Activated gamma-delta T cell (primary cell): ENCODE data around the gene SPPL3.
"Not testable (repeated sequence)": the region's sequence is repeated elsewhere in the genome, so short reads cannot be mapped to it uniquely, and the experiment has no call there.

ENCODE experiments used
- DNase-seq: peaks from one replicate; lab custom pipeline; 2025; lab: John Stamatoyannopoulos, UW

SPPL3 gene

DNA sequence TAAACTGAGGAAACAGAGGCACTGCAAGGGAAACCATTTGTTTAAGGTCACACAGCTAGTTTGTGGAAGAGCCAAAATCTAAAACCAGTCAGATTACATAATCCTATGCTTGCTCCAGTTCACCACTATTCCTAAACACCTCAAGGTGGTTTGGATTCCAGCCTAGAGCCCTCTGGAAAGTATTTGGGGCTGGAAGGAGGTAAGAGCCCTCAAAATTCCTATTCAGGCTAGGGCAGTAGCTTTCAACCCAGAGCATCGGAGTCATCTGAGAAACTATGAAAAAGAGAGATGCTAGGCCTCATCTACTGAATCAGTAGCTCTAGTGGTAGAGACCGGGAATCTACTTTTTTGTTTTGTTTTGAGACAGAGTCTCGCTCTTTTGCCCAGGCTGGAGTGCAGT, 16.0 kb upstream of the SPPL3 start:
- DNase-seq, result no peak

DNA sequence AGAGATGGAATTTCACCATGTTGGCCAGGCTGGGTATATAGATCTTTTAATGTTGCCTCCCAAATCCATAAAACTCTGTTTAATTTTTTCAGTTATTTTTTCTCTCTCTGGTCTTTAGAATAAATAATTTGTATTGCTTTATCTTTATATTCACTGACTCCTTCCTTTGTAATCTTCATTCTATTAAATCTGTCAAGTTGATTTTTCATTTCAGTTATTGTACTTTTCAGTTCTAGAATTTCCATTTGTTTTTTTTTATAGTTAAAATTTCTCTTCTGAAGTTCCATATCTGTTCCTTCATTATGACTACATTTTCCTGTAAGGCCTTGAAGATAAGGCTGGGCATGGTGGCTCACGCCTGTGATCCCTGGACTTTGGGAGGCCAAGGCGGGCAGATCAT, 13.6 kb upstream of the SPPL3 start:
- no peak for DNase-seq

DNA sequence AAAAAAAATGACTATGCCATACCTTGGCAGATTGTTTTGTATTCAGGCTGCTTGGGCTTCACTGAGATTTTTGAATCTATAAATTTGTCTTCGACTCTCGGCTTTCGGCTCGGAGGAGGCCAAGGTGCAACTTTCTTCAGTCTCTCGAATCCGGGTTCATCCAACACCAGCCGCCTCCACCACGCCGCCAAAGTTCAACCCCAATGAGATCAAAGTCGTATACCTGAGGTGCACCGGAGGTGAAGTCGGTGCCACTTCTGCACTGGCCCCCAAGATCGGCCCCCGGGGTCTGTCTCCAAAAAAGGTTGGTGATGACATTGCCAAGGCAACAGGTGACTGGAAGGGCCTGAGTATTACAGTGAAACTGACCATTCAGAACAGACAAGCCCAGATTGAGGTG, 12.4 kb upstream of the SPPL3 start:
- no peak for DNase-seq

DNA sequence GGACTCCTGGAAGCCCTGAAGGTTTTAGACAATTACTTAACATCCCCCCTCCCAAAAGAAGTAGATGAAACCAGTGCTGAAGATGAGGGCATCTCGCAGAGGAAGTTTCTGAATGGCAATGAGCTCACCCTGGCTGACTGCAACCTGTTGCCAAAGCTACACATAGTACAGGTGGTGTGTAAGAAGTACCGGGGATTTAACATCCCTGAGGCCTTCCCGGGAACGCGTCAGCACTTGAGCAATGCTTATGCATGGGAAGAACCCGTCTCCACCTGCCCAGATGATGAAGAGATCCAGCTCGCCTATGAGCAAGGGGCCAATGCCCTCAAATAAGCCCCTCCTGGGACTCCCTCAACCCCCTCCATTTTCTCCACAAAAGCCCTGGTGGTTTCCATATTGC, 10.6 kb upstream of the SPPL3 start:
- DNase-seq, result no peak

DNA sequence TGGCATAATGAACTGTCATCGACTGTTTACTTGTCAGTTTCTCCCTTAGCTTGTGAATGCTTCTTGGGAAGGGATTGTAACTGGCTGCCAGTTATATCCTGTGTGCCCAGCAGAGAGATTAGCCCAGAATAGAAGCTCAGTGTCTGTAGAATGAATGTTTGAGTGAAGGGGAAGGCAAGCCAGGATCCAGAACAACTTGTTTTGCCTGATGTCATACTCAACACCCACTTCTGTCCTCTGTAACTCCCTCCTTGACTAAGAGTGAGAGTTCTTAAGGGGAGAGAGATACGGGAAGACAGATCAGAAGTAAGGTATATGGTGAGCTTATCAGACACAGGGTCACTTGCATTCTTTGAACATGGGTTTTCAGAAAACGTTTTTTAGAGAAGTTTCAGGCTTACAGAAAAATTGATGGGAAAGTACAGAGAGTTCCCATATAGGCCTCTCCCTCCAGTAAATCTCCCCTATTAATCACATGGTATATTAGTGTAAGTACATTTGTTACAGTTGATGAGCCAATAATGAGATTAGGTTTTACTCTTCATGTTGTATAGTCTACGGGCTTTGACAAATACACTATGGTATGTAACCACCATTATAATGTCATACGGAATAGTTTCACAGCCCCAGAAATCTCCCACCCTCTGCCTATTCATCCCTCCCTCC, 5.6 kb upstream of the SPPL3 start:
- DNase-seq, result no peak

DNA sequence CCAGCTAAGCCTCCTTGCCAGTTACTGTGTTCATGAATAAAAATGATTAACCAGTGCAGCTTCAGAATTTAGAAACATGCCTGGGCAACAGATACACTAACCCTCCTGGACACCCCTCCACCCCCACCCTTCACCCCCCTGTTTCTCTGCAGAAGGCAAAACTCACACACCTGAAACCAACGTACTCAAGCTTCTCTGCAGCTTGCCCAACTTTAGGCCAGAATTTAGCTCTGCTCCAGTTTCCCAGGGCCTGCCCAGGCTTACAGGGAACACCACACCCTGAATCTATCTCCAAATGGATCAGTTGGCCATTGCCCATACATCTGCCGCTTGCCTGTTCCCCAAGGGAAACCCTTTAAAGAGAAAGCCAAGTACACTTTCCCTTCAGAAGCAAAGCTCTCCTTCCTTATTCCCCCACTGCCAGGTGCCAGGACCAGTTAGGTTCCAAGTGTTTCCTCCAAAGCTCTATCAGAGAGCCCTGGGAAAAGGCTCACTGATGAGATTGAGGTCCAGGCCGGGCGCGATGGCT, 1.8 kb upstream of the SPPL3 start:
- DNase-seq, result no peak

DNA sequence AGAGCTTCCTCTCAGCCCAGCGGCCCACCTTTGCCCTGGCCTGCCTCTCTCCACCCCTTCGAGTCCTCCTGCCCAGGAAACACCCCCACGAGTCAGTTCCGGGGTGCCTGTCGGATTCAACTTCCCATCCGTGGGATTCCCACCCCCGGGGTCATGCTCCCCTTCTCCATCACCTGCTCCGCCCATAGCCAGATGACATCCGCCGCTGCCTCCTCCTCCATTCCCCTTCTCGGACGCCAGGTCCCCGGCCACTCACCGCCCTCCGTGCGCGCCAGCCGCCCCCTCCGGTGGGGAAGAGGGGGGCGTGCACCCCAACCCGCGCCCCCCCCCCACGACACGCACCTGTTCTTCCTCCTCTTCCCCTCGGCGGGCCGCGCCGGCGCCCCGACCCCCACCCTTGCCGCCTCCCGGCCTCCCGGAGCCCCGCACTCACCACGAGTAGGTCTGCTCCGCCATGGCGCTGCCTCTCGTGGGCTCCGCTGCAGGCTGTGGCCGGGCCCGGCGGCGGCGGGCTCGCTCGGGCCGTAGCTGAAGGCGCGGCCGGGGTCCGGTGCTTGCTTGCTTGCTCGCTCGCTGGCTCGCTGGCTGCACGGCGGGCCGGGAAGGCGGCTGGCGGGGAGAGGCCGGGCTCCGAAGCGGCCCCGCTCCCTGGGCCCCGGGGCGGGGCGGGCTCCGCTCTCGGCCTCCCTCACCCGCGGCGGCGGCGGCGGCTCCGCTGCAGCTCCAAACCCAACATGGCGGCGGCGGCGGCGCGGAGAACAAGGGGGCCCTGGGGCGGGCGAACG, 554 bp downstream of the SPPL3 start:
- peak; percentile 46 for DNase-seq

DNA sequence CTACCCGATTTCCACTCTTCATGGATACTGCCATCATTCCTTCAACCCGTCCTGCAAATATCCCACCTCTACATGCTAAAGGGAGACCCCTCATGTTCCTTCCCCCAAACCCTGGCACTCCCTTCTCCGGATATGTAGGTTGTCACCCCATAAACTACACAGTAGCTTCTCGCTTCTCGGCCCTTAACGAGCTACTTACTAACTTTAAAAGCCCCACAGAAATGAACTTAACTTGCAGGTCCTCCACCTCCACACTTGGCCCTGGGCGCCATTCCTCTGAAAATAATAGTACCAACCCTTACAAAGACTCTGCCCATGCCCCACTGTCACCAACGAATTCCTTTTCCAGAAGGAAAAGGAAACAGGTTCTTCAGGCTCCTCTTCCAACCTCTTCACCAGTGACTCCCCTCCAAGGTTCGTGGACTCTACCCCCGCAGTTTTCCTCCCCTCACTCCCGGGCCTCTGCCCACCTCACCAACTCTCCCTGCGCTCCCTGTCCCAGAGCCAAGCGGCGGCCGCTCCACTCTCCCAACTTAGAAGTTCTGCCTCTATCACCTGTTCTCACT, 1.2 kb downstream of the SPPL3 start:
- no peak for DNase-seq

DNA sequence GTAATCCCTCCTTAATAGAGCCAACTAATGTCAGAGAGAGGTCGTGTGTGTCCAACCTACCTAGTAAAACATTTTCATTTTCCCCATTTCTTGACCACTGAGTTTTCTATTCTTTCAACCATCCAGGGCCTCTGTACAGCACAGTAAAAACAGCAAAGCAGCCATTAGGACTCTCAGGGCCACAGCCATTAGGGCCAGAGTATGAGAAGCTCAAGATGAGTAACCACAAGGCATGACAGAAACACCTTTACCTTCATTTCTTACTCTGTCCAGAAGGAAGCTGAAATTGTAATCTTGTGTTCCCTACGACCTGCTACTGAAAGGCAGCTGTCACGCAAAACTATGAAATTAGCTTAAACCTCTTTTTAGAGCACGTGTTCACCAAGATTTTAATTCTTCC, 2.3 kb downstream of the SPPL3 start:
- DNase-seq, result no peak

DNA sequence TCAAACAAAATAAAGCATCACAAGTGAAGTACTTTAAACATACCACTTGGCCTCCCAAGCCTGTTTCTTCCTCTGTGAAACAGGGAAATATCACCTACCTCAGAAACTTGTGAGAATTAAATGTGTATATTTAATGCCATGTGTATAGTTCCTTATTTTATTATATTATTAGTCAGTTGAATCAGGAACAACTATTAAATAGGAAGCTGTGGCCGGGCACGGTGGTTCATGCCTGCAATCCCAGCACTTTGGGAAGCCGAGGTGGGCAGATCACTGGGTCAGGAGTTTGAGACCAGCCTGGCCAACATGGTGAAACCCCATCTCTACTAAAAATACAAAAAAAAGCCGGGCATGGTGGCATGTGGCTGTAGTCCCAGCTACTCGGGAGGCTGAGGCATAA, 3.1 kb downstream of the SPPL3 start:
- not testable (repeated sequence) for DNase-seq

DNA sequence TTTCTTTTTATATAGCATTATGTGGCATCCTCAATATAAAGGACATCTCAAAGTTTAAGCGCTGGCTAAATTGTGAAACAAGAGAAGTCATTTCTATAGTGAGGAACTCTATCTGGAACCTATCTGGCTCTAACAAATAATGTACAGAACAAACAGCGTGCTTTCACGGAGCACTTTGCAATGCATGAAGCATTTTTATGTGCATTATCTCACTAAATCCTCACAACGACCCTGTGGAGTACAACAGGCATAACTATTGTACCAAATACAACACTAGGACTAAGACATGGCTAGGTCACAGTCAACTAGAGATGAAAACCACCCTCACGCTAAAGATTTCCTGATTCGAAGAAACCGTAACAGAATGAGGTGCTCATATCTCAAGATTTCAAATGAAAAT, 8.6 kb downstream of the SPPL3 start:
- no peak for DNase-seq

DNA sequence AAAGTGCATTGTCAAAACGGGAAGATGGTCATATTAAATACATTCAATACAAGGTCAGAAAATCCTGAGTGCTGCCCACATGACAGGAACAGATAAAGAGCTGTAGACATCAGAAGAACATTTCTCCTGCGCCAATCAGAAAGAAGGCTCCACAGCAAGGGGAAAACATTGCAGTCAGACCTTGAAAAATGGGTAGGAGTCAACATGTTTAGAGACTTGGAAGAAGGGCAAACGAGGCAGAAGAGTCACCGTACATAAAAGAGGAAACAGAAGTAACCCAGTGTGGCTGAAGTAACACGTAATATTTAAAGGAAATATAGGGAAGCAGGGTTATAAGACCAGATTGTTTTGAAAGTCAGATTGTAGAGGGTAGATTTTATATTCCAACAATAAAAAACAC, 11.9 kb downstream of the SPPL3 start:
- no peak for DNase-seq

DNA sequence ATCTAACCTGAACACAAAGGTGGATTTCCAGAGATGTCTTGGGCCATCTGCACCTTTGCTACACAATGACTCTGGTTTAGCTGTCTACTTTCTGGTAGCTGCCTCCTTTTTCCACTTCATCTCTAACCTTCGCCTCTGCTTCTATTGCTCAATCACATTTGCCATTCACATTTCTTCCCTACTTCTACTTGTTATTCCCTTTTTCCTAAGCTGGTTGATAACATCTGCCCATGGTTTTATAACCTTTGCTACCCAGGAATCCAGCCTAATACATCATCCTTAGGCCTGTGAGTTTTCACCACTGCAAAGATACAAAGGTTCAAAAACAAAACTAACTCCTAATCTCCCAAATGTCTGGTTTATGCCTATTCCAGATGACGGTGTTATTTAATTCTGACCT, 13.2 kb downstream of the SPPL3 start:
- DNase-seq, result no peak

DNA sequence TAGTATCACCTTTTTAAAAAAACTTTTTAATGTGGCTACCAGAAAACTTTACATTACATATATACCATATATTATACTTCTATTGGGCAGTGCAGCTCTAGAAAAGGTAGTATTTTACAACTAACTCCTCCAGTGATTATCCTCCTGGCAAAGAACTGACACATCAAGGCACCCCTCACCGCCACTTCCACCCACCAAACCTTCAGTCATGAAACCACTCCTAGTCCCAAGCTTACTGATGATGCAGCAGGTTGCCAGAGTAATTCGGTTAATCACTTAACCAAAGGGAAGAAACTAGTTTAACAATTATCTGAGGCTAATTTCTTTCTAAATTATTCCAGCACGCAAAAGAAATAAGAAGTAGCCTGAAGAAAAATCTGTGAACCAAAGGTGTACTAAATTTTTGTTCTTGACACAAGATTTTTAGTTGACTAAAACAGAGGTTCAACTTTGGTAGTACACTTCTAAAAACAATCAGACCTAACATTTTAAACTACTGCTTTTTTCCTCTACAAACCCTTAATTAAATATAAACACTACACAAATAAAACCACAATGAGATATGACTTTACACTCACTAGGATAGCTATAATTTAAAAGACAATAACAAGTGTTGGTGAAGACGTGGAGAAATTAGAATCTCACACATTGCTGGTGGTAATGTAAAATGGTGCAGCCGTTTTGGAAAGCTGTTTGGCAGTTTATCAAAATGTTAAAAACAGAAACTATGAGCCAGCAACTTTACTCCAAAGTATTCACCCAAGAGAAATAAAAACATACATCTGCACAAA, 16.7 kb downstream of the SPPL3 start:
- DNase-seq, result no peak

DNA sequence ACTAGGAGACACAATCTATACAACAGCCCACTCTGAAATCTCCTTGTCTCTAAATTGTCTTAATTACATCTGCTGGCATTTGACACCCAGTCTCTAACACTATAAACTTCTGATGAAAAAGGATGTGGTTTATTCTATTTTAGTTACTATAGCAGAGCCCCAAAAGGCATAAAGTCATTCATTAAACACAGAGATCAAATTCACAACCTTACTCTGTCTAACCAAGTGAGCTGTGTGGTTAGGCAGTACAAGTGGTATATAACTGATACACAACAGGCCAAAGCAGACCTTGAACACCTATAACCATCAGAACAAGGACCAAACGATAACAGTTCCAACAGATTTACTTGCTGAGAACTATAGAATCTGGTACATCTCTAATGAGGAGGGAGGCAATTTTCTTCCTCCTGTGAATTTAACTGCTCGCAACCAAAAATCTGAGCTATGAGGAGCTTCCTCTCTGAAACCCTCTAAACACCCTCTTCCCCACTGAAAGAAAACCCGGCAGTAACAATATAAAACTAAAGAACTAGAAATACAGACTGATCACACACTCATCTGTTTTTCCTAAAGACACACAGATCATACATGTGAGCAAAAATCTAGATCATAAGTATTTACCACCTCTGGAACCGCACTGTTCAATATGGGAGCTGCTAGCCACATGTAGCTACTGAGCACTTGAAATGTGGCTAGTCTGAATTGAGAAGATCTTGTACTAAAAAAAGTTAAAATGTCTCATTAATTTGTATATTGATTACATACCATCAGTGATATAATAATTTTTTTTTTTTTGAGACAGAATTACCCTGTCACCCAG, 17.7 kb downstream of the SPPL3 start:
- DNase-seq, result no peak

DNA sequence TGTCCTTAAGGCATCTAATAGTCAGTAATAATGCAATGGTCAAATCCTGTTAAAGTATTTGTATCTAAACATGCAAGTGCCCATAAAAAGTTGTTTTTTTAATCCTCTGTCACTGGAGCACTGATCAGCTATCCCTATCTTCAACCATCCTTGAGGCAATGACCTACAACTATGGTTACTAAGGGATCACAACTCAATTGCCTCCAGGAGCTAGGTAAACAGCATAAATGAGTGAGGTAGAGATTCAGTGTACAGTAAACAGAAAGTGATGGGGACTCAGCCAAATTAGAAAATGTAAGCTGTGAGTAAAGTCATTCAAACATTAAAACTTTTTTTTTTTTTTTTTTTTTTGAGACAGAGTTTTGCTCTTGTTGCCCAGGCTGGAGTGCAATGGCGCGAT, 18.6 kb downstream of the SPPL3 start:
- DNase-seq, result no peak

DNA sequence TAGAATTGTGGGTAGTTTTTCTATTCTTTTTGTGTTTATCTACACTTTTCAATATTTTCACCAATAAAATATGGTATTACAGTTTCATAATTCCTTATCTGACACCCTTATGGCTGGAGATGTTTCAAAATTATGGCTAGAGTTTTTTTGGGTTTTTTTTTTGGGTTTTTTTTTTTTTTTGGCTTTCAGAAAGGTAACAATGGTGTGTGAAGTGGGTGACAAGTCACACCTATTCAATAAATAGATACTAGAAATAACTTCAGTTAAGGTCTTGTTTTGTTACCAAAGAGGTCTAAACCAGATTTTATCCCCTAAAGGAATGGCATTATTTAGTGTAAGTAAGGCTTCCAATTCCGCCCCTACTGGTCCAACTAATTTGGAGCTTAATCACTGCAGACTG, 19.5 kb downstream of the SPPL3 start:
- no peak for DNase-seq

DNA sequence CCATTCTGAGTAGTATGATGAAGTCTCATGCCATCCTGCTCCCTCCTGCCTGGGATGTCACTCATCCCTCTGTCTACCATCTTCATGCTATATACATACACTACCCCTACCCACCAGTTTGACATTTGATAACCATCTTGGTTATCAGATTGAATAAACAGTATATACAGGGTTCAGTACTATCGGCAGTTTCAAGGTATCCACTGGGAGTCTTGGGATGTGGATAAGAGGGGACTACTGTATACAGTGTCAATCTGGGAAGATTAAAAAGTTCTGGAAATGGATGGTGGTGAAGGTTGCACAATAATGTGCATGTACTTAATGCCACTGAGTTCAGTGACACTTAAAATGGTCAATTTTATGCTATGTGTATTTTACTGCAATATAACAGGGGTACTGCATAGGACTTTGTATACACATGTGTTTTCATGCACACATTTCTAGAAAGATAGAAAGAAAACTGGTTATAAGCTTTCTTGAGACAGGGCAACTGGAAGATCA, 22.1 kb downstream of the SPPL3 start:
- DNase-seq, result no peak

DNA sequence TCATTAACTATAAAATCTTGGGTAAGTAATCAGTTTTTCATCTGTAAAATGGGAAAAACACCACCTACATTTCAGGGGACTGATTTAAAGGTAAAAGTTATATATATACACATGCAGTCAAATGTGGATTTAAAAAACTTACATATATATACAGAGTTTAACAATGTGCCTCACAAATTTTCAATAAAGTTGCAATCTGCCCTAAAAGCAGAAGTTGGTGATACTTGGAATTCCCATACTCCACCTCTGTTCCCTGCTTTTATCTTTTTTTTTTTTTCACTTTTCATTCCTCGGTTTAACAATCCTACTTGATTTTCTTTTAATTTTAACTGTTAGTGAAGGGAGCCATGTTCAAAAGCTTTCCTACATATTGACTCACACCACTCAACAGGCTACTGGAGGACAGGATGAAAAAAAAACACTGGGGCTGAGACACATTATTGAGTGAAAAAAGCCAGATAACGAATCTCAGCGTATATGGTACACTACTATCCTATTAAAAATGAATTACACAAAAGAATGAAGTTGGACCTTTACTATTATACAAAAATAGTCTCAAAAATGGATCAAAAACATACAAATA, 24.3 kb downstream of the SPPL3 start:
- DNase-seq, result no peak

DNA sequence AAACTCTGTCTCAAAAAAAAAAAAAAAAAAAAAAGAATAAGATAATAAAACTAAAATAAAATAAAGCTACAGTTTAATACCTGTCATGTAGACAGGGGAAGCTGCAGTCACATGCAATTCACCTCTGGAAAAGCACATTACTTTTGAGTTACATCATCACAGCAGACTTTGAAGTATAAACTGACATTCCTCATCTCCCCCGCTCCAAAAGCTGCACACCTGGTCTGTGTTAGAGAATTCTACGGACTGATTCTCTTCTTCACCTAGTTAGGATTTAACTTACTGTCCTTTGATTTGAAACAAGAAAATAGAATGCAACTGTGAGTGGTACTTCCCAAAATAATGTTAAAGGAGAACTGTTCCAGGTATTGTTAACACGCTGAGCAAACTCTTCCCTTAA, 25.1 kb downstream of the SPPL3 start:
- DNase-seq, result no peak
